HEK293 (cell line): Measurements from ENCODE around the gene ASF1A.

Experiments
- CTCF ChIA-PET: fragments of 350-600 bp; formaldehyde crosslinking; extraction: SDS; loops from one replicate; lab custom pipeline; 2021; ENCODE audit warnings: antibody characterized with exemption; lab: Yijun Ruan, JAX
- POLR2A ChIA-PET: fragments of 300-600 bp; formaldehyde crosslinking; extraction: SDS; loops from one replicate; lab custom pipeline; 2020; ENCODE audit warnings: antibody characterized with exemption, inconsistent platforms; lab: Yijun Ruan, JAX
- H3K27ac ChIP-seq: fragments of 200-500 bp; sonication (Bioruptor generic); 2 replicates; pipeline ENCODE4 v1.5.1; 2014; ENCODE audit warnings: low read depth, low read length, control low read depth, inconsistent platforms; ENCODE audit errors: extremely low read depth
- H3K36me3 ChIP-seq, 2 experiments: fragments of 200-500 bp in 1 of 2; sonication (Bioruptor generic) in 1 of 2; 1 replicate in 1 of 2; 2 replicates in 1 of 2; pipeline ENCODE4 v1.5.1; 2014 to 2017; ENCODE audit warnings: inconsistent platforms in 2 of 2, low read length in 2 of 2; ENCODE audit not compliant: control insufficient read depth in 2 of 2, insufficient read depth in 1 of 2
- H3K4me1 ChIP-seq: fragments of 200-500 bp; sonication (Bioruptor generic); 2 replicates; pipeline ENCODE4 v1.5.1; 2014; ENCODE audit warnings: mild to moderate bottlenecking, low read length, inconsistent platforms; ENCODE audit not compliant: control insufficient read depth, insufficient read depth
- H3K4me3 ChIP-seq: 2 replicates; pipeline ENCODE4 v1.5.1; 2011; ENCODE audit warnings: low read depth, mild to moderate bottlenecking, control low read depth, low read length, moderate library complexity
- H3K9me3 ChIP-seq: fragments of 200-500 bp; sonication (Bioruptor generic); 2 replicates; pipeline ENCODE4 v1.5.1; 2014; ENCODE audit warnings: low read depth, low read length, inconsistent platforms; ENCODE audit not compliant: control insufficient read depth, insufficient read depth
- CTCF ChIP-seq: fragments of 450-650 bp; formaldehyde crosslinking; IDR thresholded peaks from 2 replicates; pipeline ENCODE4 v1.5.1; 2016; ENCODE audit warnings: missing biosample characterization, missing genetic modification characterization
- PATZ1 ChIP-seq: fragments of 450-650 bp; formaldehyde crosslinking; IDR thresholded peaks from 2 replicates; pipeline ENCODE4 v1.5.1; 2016; ENCODE audit warnings: missing biosample characterization, missing genetic modification characterization
- ZBTB48 ChIP-seq: fragments of 450-650 bp; formaldehyde crosslinking; IDR thresholded peaks from 2 replicates; pipeline ENCODE4 v1.5.1; 2016; ENCODE audit warnings: missing biosample characterization, missing genetic modification characterization
- ZNF121 ChIP-seq: fragments of 450-650 bp; formaldehyde crosslinking; IDR thresholded peaks from 2 replicates; pipeline ENCODE4 v1.5.1; 2016; ENCODE audit warnings: missing biosample characterization, missing genetic modification characterization
- ZNF146 ChIP-seq: fragments of 450-650 bp; formaldehyde crosslinking; IDR thresholded peaks from 2 replicates; pipeline ENCODE4 v1.5.1; 2016; ENCODE audit warnings: missing biosample characterization, missing genetic modification characterization
- ZNF155 ChIP-seq: fragments of 450-650 bp; formaldehyde crosslinking; IDR thresholded peaks from 2 replicates; pipeline ENCODE4 v1.5.1; 2016; ENCODE audit warnings: missing biosample characterization, missing genetic modification characterization
- ZNF2 ChIP-seq: fragments of 450-650 bp; formaldehyde crosslinking; IDR thresholded peaks from 2 replicates; pipeline ENCODE4 v1.5.1; 2016; ENCODE audit warnings: missing biosample characterization, missing genetic modification characterization
- ZNF211 ChIP-seq: fragments of 450-650 bp; formaldehyde crosslinking; IDR thresholded peaks from 2 replicates; pipeline ENCODE4 v1.5.1; 2016; ENCODE audit warnings: low read depth, missing biosample characterization, missing genetic modification characterization
- ZNF274 ChIP-seq, 2 experiments: fragments of 200-500 bp in 1 of 2; fragments of 450-650 bp in 1 of 2; sonication (Bioruptor generic) in 1 of 2; formaldehyde crosslinking in 1 of 2; IDR thresholded peaks; 2 replicates each; pipeline versions ENCODE4 v1.5.1 to v1.6.1; 2014 to 2016; ENCODE audit warnings: borderline replicate concordance in 1 of 2, inconsistent platforms in 1 of 2, low read length in 1 of 2, missing biosample characterization in 1 of 2, missing genetic modification characterization in 1 of 2
- ZNF426 ChIP-seq: fragments of 450-650 bp; formaldehyde crosslinking; IDR thresholded peaks from 2 replicates; pipeline ENCODE4 v1.5.1; 2017; ENCODE audit warnings: missing biosample characterization, missing genetic modification characterization, mild to moderate bottlenecking, inconsistent platforms, moderate library complexity
- ZNF518A ChIP-seq: fragments of 450-650 bp; formaldehyde crosslinking; conservative IDR thresholded peaks from 2 replicates; pipeline ENCODE4 v1.5.1; 2016; ENCODE audit warnings: low read depth, missing biosample characterization, missing genetic modification characterization
- ZNF558 ChIP-seq: fragments of 450-650 bp; formaldehyde crosslinking; IDR thresholded peaks from 2 replicates; pipeline ENCODE4 v1.5.1; 2016; ENCODE audit warnings: missing biosample characterization, missing genetic modification characterization
- ZNF610 ChIP-seq: fragments of 450-650 bp; formaldehyde crosslinking; IDR thresholded peaks from 2 replicates; pipeline ENCODE4 v1.5.1; 2016; ENCODE audit warnings: missing biosample characterization, missing genetic modification characterization, borderline replicate concordance
- ZNF707 ChIP-seq: fragments of 450-650 bp; formaldehyde crosslinking; IDR thresholded peaks from 2 replicates; pipeline ENCODE4 v1.5.1; 2016; ENCODE audit warnings: missing biosample characterization, missing genetic modification characterization
- ZNF76 ChIP-seq: fragments of 450-650 bp; formaldehyde crosslinking; IDR thresholded peaks from 2 replicates; pipeline ENCODE4; 2016; ENCODE audit warnings: low read depth, missing biosample characterization, missing genetic modification characterization, borderline replicate concordance
- ZNF785 ChIP-seq: fragments of 450-650 bp; formaldehyde crosslinking; IDR thresholded peaks from 2 replicates; pipeline ENCODE4 v1.5.1; 2016; ENCODE audit warnings: missing biosample characterization, missing genetic modification characterization
- ZSCAN16 ChIP-seq: fragments of 450-650 bp; formaldehyde crosslinking; IDR thresholded peaks from 2 replicates; pipeline ENCODE4 v1.5.1; 2016; ENCODE audit warnings: missing biosample characterization, missing genetic modification characterization
- TF ChIP-seq, protein P1 (sequence below): fragments of 450-650 bp; formaldehyde crosslinking; IDR thresholded peaks from 2 replicates; pipeline ENCODE4 v1.5.1; 2016; ENCODE audit warnings: missing biosample characterization, missing genetic modification characterization, low read depth
- TF ChIP-seq, protein P2 (sequence below): fragments of 450-650 bp; formaldehyde crosslinking; IDR thresholded peaks from 2 replicates; pipeline ENCODE4 v1.5.1; 2016; ENCODE audit warnings: missing biosample characterization, missing genetic modification characterization

Gene ASF1A

GRCh38 chr6:118917546-118918328 lies 23.8 kb downstream of the ASF1A start:
- H3K36me3 ChIP-seq = peaks cover 32 to 94% of the 10 kb centered on the region in 2 experiments
- TF ChIP-seq, protein P1, sequence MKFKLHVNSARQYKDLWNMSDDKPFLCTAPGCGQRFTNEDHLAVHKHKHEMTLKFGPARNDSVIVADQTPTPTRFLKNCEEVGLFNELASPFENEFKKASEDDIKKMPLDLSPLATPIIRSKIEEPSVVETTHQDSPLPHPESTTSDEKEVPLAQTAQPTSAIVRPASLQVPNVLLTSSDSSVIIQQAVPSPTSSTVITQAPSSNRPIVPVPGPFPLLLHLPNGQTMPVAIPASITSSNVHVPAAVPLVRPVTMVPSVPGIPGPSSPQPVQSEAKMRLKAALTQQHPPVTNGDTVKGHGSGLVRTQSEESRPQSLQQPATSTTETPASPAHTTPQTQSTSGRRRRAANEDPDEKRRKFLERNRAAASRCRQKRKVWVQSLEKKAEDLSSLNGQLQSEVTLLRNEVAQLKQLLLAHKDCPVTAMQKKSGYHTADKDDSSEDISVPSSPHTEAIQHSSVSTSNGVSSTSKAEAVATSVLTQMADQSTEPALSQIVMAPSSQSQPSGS (tag by site-specific recombination) = peak; percentile 52; the same call in 1 of the 2 replicates
- TF ChIP-seq, protein P2, sequence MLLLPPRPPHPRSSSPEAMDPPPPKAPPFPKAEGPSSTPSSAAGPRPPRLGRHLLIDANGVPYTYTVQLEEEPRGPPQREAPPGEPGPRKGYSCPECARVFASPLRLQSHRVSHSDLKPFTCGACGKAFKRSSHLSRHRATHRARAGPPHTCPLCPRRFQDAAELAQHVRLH (tag by site-specific recombination) = no peak
- POLR2A ChIA-PET = no interaction called here
- H3K4me3 ChIP-seq = no peak overlapping the region
- H3K9me3 ChIP-seq = no peaks in the 10 kb centered on the region
- H3K27ac ChIP-seq = no peak overlapping the region
- H3K4me1 ChIP-seq = no peaks in the 10 kb centered on the region
- CTCF ChIA-PET = interaction anchor here (0.6 kb wide), 2 partner anchors 36 to 942 kb away, joined by 3 read pairs; no protein-coding TSS in a partner anchor

- H3K4me1 ChIP-seq = no peaks in the 10 kb centered on the region
- no peak for TF ChIP-seq ZSCAN16 (tag by site-specific recombination)
- TF ChIP-seq ZNF707 (tag by site-specific recombination) = no peak
- TF ChIP-seq ZNF518A = no peak
- TF ChIP-seq ZNF2 = no peak
- TF ChIP-seq ZNF76 = no peak
- TF ChIP-seq ZNF558 (tag by site-specific recombination) = no peak
- TF ChIP-seq CTCF (tag by site-specific recombination) = no peak
- ChIA-PET POLR2A (no interaction called here), CTCF (interaction anchor here (0.6 kb wide), 1 partner anchor 35 kb away, joined by 3 read pairs; no protein-coding TSS in a partner anchor)
- H3K36me3 ChIP-seq = peaks cover 35 to 94% of the 10 kb centered on the region in 2 experiments
- H3K27ac ChIP-seq = no peak overlapping the region
- H3K9me3 ChIP-seq = no peaks in the 10 kb centered on the region
- H3K4me3 ChIP-seq = no peak overlapping the region
These were observed 24.4 kb downstream of the ASF1A start for GRCh38 chr6:118918329-118918725.

- Histone ChIP-seq H3K4me3 (no peak overlapping the region), H3K9me3 (no peaks in the 10 kb centered on the region), H3K36me3 (peaks cover 28 to 94% of the 10 kb centered on the region in 2 experiments), H3K4me1 (no peaks in the 10 kb centered on the region), H3K27ac (no peak overlapping the region)
- CTCF ChIA-PET = interaction anchor here (0.6 to 0.7 kb wide), 2 partner anchors 9 to 1949 kb away, joined by 3 read pairs; no protein-coding TSS in a partner anchor
- POLR2A ChIA-PET = no interaction called here
- TF ChIP-seq ZNF211 (tag by site-specific recombination) (no peak), ZBTB48 (no peak), ZNF121 (tag by site-specific recombination) (no peak), ZNF610 (tag by site-specific recombination) (no peak), PATZ1 (tag by site-specific recombination) (no peak), ZNF146 (tag by site-specific recombination) (no peak), ZNF274 (IDR thresholded peaks at IDR 0.05; ENCODE audit: low read length) (no peak), ZNF274 (tag by site-specific recombination; IDR thresholded peaks at IDR 0.05; ENCODE audit: borderline replicate concordance) (no peak), ZNF76 (no peak), ZNF426 (tag by site-specific recombination) (no peak), ZNF155 (tag by site-specific recombination) (no peak), ZNF785 (no peak)
These were observed 27.1 kb downstream of the ASF1A start for GRCh38 chr6:118921084-118921483.
